Neutrophil (primary cell): ENCODE results near the gene MTF1.
"Not testable (repeated sequence)": the region's sequence is repeated elsewhere in the genome, so short reads cannot be mapped to it uniquely, and the experiment has no call there.

ENCODE experiments used
- H3K27ac ChIP-seq: fragments of 200-600 bp; sonication (generic); 2 replicates; pipeline ENCODE4 v1.5.1; 2016; ENCODE audit warnings: mild to moderate bottlenecking, moderate library complexity
- H3K27me3 ChIP-seq: fragments of 200-600 bp; sonication (generic); 2 replicates; pipeline ENCODE4 v1.6.0; 2016; ENCODE audit warnings: mild to moderate bottlenecking
- H3K36me3 ChIP-seq: fragments of 200-600 bp; sonication (generic); 2 replicates; pipeline ENCODE4 v1.5.1; 2017
- H3K4me1 ChIP-seq, 2 experiments: fragments of 200-600 bp in 1 of 2; sonication (generic) in 1 of 2; 1 replicate in 1 of 2; 2 replicates in 1 of 2; pipeline versions ENCODE4 v1.5.1 to v1.6.1; 2013 to 2016; ENCODE audit warnings: low read depth in 1 of 2, low read length in 1 of 2, mild to moderate bottlenecking in 1 of 2, moderate library complexity in 1 of 2; ENCODE audit not compliant: control insufficient read depth in 1 of 2, insufficient read depth in 1 of 2
- H3K4me3 ChIP-seq, 2 experiments: fragments of 200-600 bp in 1 of 2; sonication (generic) in 1 of 2; 1 replicate in 1 of 2; 2 replicates in 1 of 2; pipeline ENCODE4 v1.5.1; 2013 to 2016; ENCODE audit warnings: low read depth in 1 of 2, low read length in 1 of 2, mild to moderate bottlenecking in 1 of 2, moderate library complexity in 1 of 2
- H3K9me3 ChIP-seq: fragments of 200-600 bp; sonication (generic); 2 replicates; pipeline ENCODE4 v1.5.1; 2016
- CTCF ChIP-seq: fragments of 200-600 bp; sonication (generic); IDR thresholded peaks from 2 replicates; pipeline ENCODE4 v1.5.1; 2016; ENCODE audit warnings: antibody characterized with exemption

Gene MTF1

GRCh38 chr1:37901893-37902225 lies 42.5 kb upstream of the MTF1 start:
- Histone ChIP-seq H3K36me3 (no peaks in the 10 kb centered on the region), H3K9me3 (no peaks in the 10 kb centered on the region), H3K27me3 (no peaks in the 10 kb centered on the region), H3K4me3 (no peak overlapping the region), H3K4me1 (peaks cover 11 to 15% of the 10 kb centered on the region in 2 experiments), H3K27ac (peak overlapping the region; percentile 72)
- TF ChIP-seq CTCF, result no peak

GRCh38 chr1:37901191-37901892 lies 42.0 kb upstream of the MTF1 start:
- Histone ChIP-seq H3K4me3 (no peak overlapping the region), H3K36me3 (no peaks in the 10 kb centered on the region), H3K27ac (peak overlapping the region; percentile 72), H3K27me3 (no peaks in the 10 kb centered on the region), H3K9me3 (no peaks in the 10 kb centered on the region), H3K4me1 (peaks cover 11 to 15% of the 10 kb centered on the region in 2 experiments)
- TF ChIP-seq CTCF, result no peak

- H3K9me3 ChIP-seq, H3K27ac ChIP-seq, H3K36me3 ChIP-seq, H3K27me3 ChIP-seq, H3K4me3 ChIP-seq: not testable (repeated sequence)
- peaks cover 11 to 15% of the 10 kb centered on the region in 2 experiments for H3K4me1 ChIP-seq
These were observed 38.2 kb upstream of the MTF1 start for GRCh38 chr1:37897563-37897962.

- no peak for TF ChIP-seq CTCF
- H3K9me3 ChIP-seq, result no peaks in the 10 kb centered on the region
- H3K27ac ChIP-seq, result no peak overlapping the region
- H3K27me3 ChIP-seq, result no peaks in the 10 kb centered on the region
- H3K4me1 ChIP-seq, result no peaks in the 10 kb centered on the region
- H3K4me3 ChIP-seq, result no peak overlapping the region
- peaks cover 17% of the 10 kb centered on the region for H3K36me3 ChIP-seq
These were observed 34.3 kb upstream of the MTF1 start for GRCh38 chr1:37893673-37894072.

GRCh38 chr1:37892151-37893047 lies 33.0 kb upstream of the MTF1 start:
- no peaks in the 10 kb centered on the region for H3K9me3 ChIP-seq
- no peak for TF ChIP-seq CTCF
- H3K27me3 ChIP-seq, result no peaks in the 10 kb centered on the region
- H3K4me3 ChIP-seq, result no peak overlapping the region
- H3K36me3 ChIP-seq, result peaks cover 30% of the 10 kb centered on the region
- H3K4me1 ChIP-seq, result no peaks in the 10 kb centered on the region
- H3K27ac ChIP-seq, result no peak overlapping the region
